HepG2 (cell line): ENCODE measurements around the gene NCBP3. TPM values are rescaled to one million over a fixed set of nuclear protein-coding genes. Genes with fewer than 3 reads are reported as not detected.

Source experiments
- CEBPG ChIP-seq: IDR thresholded peaks from 2 replicates; pipeline ENCODE4 v1.6.1; 2016
- ELF3 ChIP-seq: IDR thresholded peaks from 2 replicates; pipeline ENCODE4 v1.6.1; 2016; ENCODE audit warnings: missing genetic modification reagents, missing compliant biosample characterization
- HIVEP1 ChIP-seq: sonication (generic); formaldehyde crosslinking; IDR thresholded peaks from 2 replicates; pipeline ENCODE4 v1.4.0; 2020; ENCODE audit warnings: mild to moderate bottlenecking, missing genetic modification reagents
- HNF4A ChIP-seq: sonication (generic); formaldehyde crosslinking; IDR thresholded peaks from 2 replicates; pipeline ENCODE4 v1.4.0; 2020; ENCODE audit warnings: missing genetic modification reagents
- NR2F1 ChIP-seq, 2 experiments: fragments of 450-650 bp in 1 of 2; formaldehyde crosslinking in 1 of 2; IDR thresholded peaks; 2 replicates each; pipeline versions ENCODE4 v1.5.0 to v1.6.1; 2016 to 2020; ENCODE audit warnings: mild to moderate bottlenecking in 1 of 2, missing compliant biosample characterization in 1 of 2, missing genetic modification reagents in 1 of 2, moderate library complexity in 1 of 2
- PAXIP1 ChIP-seq: sonication (generic); formaldehyde crosslinking; conservative IDR thresholded peaks from 2 replicates; pipeline ENCODE4 v1.4.0; 2020; ENCODE audit warnings: mild to moderate bottlenecking, missing genetic modification reagents, moderate library complexity
- PRMT3 ChIP-seq: sonication (generic); formaldehyde crosslinking; IDR thresholded peaks from 2 replicates; pipeline ENCODE4 v1.8.1; 2022; ENCODE audit warnings: low read depth, mild to moderate bottlenecking, moderate library complexity, missing genetic modification reagents, borderline replicate concordance
- RARA ChIP-seq: IDR thresholded peaks from 2 replicates; pipeline ENCODE4 v1.6.1; 2016; ENCODE audit warnings: missing genetic modification reagents, missing compliant biosample characterization
- SALL1 ChIP-seq: sonication (generic); formaldehyde crosslinking; IDR thresholded peaks from 2 replicates; pipeline ENCODE4 v1.8.0; 2022; ENCODE audit warnings: mild to moderate bottlenecking, missing genetic modification reagents
- SRF ChIP-seq: IDR thresholded peaks from 2 replicates; pipeline ENCODE4 v1.6.1; 2011; ENCODE audit warnings: mild to moderate bottlenecking, low read depth, low read length, moderate library complexity
- U2AF1 ChIP-seq: fragments of 200-400 bp; formaldehyde crosslinking; optimal IDR thresholded peaks from 2 replicates; pipeline ENCODE3; 2017; ENCODE audit warnings: mild to moderate bottlenecking, low read depth, low read length
- ZBTB14 ChIP-seq: sonication (generic); formaldehyde crosslinking; IDR thresholded peaks from 2 replicates; pipeline ENCODE4 v1.4.0; 2020; ENCODE audit warnings: missing genetic modification reagents
- ZBTB25 ChIP-seq: IDR thresholded peaks from 2 replicates; pipeline ENCODE4 v1.6.1; 2018; ENCODE audit warnings: missing genetic modification reagents
- ZFX ChIP-seq: sonication (generic); formaldehyde crosslinking; IDR thresholded peaks from 2 replicates; pipeline ENCODE4 v1.4.0; 2020; ENCODE audit warnings: mild to moderate bottlenecking, low read depth, missing genetic modification reagents, moderate library complexity
- ZNF18 ChIP-seq: sonication (generic); formaldehyde crosslinking; IDR thresholded peaks from 2 replicates; pipeline ENCODE4 v1.8.0; 2022; ENCODE audit warnings: mild to moderate bottlenecking, missing genetic modification reagents; ENCODE audit not compliant: insufficient replicate concordance
- ZNF251 ChIP-seq: sonication (generic); formaldehyde crosslinking; IDR thresholded peaks from 2 replicates; pipeline ENCODE4 v1.9.0; 2021; ENCODE audit warnings: mild to moderate bottlenecking, missing genetic modification reagents
- ZNF3 ChIP-seq: IDR thresholded peaks from 2 replicates; pipeline ENCODE4 v1.7.0; 2017; ENCODE audit warnings: inconsistent platforms
- ZNF317 ChIP-seq: sonication (generic); formaldehyde crosslinking; IDR thresholded peaks from 2 replicates; pipeline ENCODE4 v1.5.0; 2020; ENCODE audit warnings: mild to moderate bottlenecking, missing genetic modification reagents
- ZNF367 ChIP-seq: sonication (generic); formaldehyde crosslinking; IDR thresholded peaks from 2 replicates; pipeline ENCODE4 v1.4.0; 2020; ENCODE audit warnings: missing genetic modification reagents, borderline replicate concordance
- ZNF562 ChIP-seq: sonication (generic); formaldehyde crosslinking; IDR thresholded peaks from 2 replicates; pipeline ENCODE4 v1.8.0; 2022; ENCODE audit warnings: missing genetic modification reagents, borderline replicate concordance
- ZNF569 ChIP-seq: sonication (generic); formaldehyde crosslinking; IDR thresholded peaks from 2 replicates; pipeline ENCODE4 v1.5.0; 2020; ENCODE audit warnings: mild to moderate bottlenecking, missing genetic modification reagents, moderate library complexity, borderline replicate concordance
- ZNF619 ChIP-seq: sonication (generic); formaldehyde crosslinking; IDR thresholded peaks from 2 replicates; pipeline ENCODE4 v1.4.0; 2020; ENCODE audit warnings: mild to moderate bottlenecking, missing genetic modification reagents
- ZNF737 ChIP-seq: sonication (generic); formaldehyde crosslinking; IDR thresholded peaks from 2 replicates; pipeline ENCODE4 v1.5.0; 2020; ENCODE audit warnings: missing genetic modification reagents, mild to moderate bottlenecking, borderline replicate concordance
- ZNF776 ChIP-seq: sonication (generic); formaldehyde crosslinking; IDR thresholded peaks from 2 replicates; pipeline ENCODE4 v1.4.0; 2020; ENCODE audit warnings: mild to moderate bottlenecking, missing genetic modification reagents
- ZNF883 ChIP-seq: sonication (generic); formaldehyde crosslinking; IDR thresholded peaks from 2 replicates; pipeline ENCODE4 v1.5.1; 2020; ENCODE audit warnings: mild to moderate bottlenecking, missing genetic modification reagents; ENCODE audit errors: not compliant biosample characterization
- polyA plus RNA-seq, 8 experiments: library from polyadenylated mRNA; depleted of rRNA in 3 of 8; stranded (reverse) in 7 of 8; unstranded in 1 of 8; fragments of >200 nt; fragmentation: Illumina TruSeq in 4 of 8; extraction: Trizol in 4 of 8; gene quantifications; 2 replicates each; pipeline versions ENCODE4 v1.2.1 to v1.2.3, GENCODE V29; 2011 to 2016; ENCODE audit warnings: low read depth in 4 of 8, missing spikeins in 1 of 8, mixed read lengths in 1 of 8; ENCODE audit not compliant: insufficient read depth in 1 of 8
- total RNA-seq, 5 experiments: library from RNA; depleted of rRNA; stranded (reverse); fragments of >200 nt; fragmentation: Illumina TruSeq; extraction: Trizol; gene quantifications; 2 replicates each; pipeline ENCODE4 v1.2.3, GENCODE V29; 2016; ENCODE audit warnings: low read depth in 1 of 5

The NCBP3 gene
- total and polyA plus RNA-seq, 2 of the 13 experiments (the other 11 are each of a cell fraction or from before 2014, with no cell fraction given), result 19.5 to 24.8 TPM

- TF ChIP-seq SRF (no peak), U2AF1 (no peak), ZNF776 (CRISPR knock-in tag) (no peak), ZNF883 (no peak), ZNF18 (CRISPR knock-in tag) (no peak), ZNF569 (CRISPR knock-in tag) (no peak), HNF4A (CRISPR knock-in tag) (peak; percentile 87), ZNF251 (no peak), NR2F1 (CRISPR knock-in tag; IDR thresholded peaks at IDR 0.05) (peak in 1 of 2 experiments; percentile 23; a peak in 1 of 4 replicates), ZNF562 (CRISPR knock-in tag) (no peak), ZBTB14 (CRISPR knock-in tag) (no peak), PAXIP1 (CRISPR knock-in tag) (peak; percentile 58), ZBTB25 (CRISPR knock-in tag) (no peak), RARA (CRISPR knock-in tag) (no peak), HIVEP1 (no peak), PRMT3 (CRISPR knock-in tag) (no peak), ZNF619 (CRISPR knock-in tag) (no peak), ELF3 (CRISPR knock-in tag) (no peak), ZNF317 (peak; percentile 83), ZNF737 (CRISPR knock-in tag) (no peak), SALL1 (CRISPR knock-in tag) (0 out of 2 replicates have a peak, but pooled peaks have one; percentile 26), ZNF3 (CRISPR knock-in tag) (no peak), ZNF367 (no peak), CEBPG (CRISPR knock-in tag) (0 out of 2 replicates have a peak, but pooled peaks have one; percentile 16), ZFX (CRISPR knock-in tag) (peak; percentile 49)
Measured at GRCh38 chr17:3804503-3804931, 41.5 kb downstream of the NCBP3 start (continued).
